Mucosa of rectum (tissue), 2 donors: ENCODE results near the gene RWDD4.

Experiments used
- H3K27ac ChIP-seq, 2 donors: one replicate each; pipeline ENCODE4 v1.7.0; 2013; ENCODE audit warnings: inconsistent platforms in 2 of 2, low read depth in 2 of 2, low read length in 2 of 2
- H3K27me3 ChIP-seq, 2 donors: one replicate each; pipeline ENCODE4 v1.7.0; 2013; ENCODE audit warnings: low read length in 2 of 2; ENCODE audit not compliant: control insufficient read depth in 2 of 2, insufficient read depth in 2 of 2
- H3K36me3 ChIP-seq, 2 donors: one replicate each; pipeline ENCODE4 v1.7.0; 2013; ENCODE audit warnings: low read length in 2 of 2; ENCODE audit not compliant: control insufficient read depth in 2 of 2, insufficient read depth in 2 of 2
- H3K4me1 ChIP-seq, 2 donors: one replicate each; pipeline ENCODE4 v1.7.0; 2013; ENCODE audit warnings: low read length in 2 of 2, mild to moderate bottlenecking in 1 of 2; ENCODE audit not compliant: control insufficient read depth in 2 of 2, insufficient read depth in 2 of 2
- H3K4me3 ChIP-seq, 2 donors: one replicate each; pipeline ENCODE4 v1.7.0; 2013; ENCODE audit warnings: low read length in 2 of 2
- H3K9ac ChIP-seq, 2 donors: one replicate each; pipeline ENCODE4 v1.7.0; 2013; ENCODE audit warnings: low read length in 2 of 2, low read depth in 1 of 2, mild to moderate bottlenecking in 1 of 2
- H3K9me3 ChIP-seq, 2 donors: one replicate each; pipeline ENCODE4 v1.7.0; 2013; ENCODE audit warnings: low read length in 2 of 2; ENCODE audit not compliant: control insufficient read depth in 2 of 2
- donor health status: healthy.
- donor health status: Normal muscosa, but diverticular disease.

Gene RWDD4

DNA sequence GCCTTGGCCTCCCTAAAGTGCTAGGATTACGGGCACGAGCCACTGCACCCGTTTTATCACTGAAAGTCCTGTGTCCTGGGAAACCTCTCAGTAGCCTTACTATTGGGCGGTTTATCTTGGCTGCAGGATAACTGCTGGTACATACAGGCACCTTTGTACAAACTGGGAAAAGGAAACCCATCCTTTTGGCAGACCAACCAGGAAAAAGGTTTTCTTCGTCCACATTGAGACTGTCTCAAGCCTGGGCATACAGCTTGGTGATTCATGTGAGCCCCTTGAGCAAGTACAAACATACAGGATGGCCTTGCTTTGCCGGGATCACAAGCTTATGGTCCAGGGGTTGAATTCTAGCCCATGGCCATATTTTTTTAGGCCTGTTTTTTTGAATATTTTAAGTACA, 32.8 kb downstream of the RWDD4 start:
- Histone ChIP-seq H3K27ac (no peak overlapping the region), H3K9me3 (no peaks in the 10 kb centered on the region), H3K27me3 (no peaks in the 10 kb centered on the region), H3K36me3 (no peaks in the 10 kb centered on the region), H3K4me1 (no peaks in the 10 kb centered on the region), H3K4me3 (no peak overlapping the region), H3K9ac (no peak overlapping the region)

DNA sequence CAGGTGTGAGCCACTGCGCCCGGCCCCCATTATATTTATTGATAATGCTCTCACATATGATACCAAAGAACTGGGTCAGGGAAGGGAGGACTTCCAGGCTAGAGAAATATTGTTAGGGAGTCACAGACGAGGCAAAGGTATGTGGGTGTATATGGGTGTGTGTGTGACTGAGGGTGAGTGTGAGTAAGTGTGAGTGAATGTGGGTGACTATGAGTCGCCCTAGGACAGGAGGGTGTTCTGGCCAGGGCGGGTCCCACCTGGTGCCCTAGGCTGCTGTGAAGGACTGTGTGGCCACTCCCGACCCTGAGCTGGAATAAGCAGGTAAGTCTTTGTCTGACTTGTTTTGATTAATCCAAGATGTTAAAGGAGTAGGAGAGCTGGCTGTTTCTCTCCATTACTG, 34.4 kb downstream of the RWDD4 start:
- Histone ChIP-seq H3K4me1 (no peaks in the 10 kb centered on the region), H3K9ac (no peak overlapping the region), H3K36me3 (no peaks in the 10 kb centered on the region), H3K4me3 (no peak overlapping the region), H3K9me3 (no peaks in the 10 kb centered on the region), H3K27ac (no peak overlapping the region), H3K27me3 (no peaks in the 10 kb centered on the region)

GRCh38 chr4:183621875-183622274, 37.1 kb downstream of the RWDD4 start:
- H3K27me3 ChIP-seq: no peaks in the 10 kb centered on the region
- H3K27ac ChIP-seq: no peak overlapping the region
- no peaks in the 10 kb centered on the region for H3K36me3 ChIP-seq
- H3K9me3 ChIP-seq: no peaks in the 10 kb centered on the region
- no peaks in the 10 kb centered on the region for H3K4me1 ChIP-seq
- no peak overlapping the region for H3K4me3 ChIP-seq
- H3K9ac ChIP-seq: no peak overlapping the region

GRCh38 chr4:183620421-183620820, 38.6 kb downstream of the RWDD4 start:
- Histone ChIP-seq H3K9me3 (no peaks in the 10 kb centered on the region), H3K27me3 (peaks cover 0 to 4% of the 10 kb centered on the region in 2 donors), H3K9ac (no peak overlapping the region), H3K36me3 (no peaks in the 10 kb centered on the region), H3K4me3 (no peak overlapping the region), H3K27ac (no peak overlapping the region), H3K4me1 (no peaks in the 10 kb centered on the region)

DNA sequence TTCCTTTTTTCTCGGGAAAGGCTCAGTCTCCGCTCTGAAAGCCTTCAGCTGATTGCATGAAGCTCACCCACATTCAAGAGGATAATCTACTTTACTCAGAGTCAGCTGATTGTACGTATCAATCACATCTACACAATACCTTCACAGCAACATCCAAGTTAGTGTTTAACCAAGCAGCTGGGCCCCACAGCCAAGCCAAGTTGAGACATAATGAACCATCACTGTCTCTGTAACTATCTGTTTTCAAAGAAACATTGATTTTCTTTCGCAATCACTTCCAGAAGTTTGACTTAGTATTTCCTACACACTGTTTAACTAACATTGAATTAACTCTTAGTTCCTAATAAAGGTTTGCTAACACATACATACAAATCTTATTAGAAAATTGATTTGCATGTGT, 40.3 kb downstream of the RWDD4 start:
- Histone ChIP-seq H3K27me3 (peaks cover 0 to 4% of the 10 kb centered on the region in 2 donors), H3K36me3 (no peaks in the 10 kb centered on the region), H3K4me1 (no peaks in the 10 kb centered on the region), H3K27ac (no peak overlapping the region), H3K9me3 (no peaks in the 10 kb centered on the region), H3K4me3 (no peak overlapping the region), H3K9ac (no peak overlapping the region)

GRCh38 chr4:183617075-183617474, 41.9 kb downstream of the RWDD4 start:
- Histone ChIP-seq H3K4me3 (no peak overlapping the region), H3K9me3 (no peaks in the 10 kb centered on the region), H3K4me1 (no peaks in the 10 kb centered on the region), H3K36me3 (no peaks in the 10 kb centered on the region), H3K27ac (no peak overlapping the region), H3K27me3 (peaks cover 0 to 4% of the 10 kb centered on the region in 2 donors), H3K9ac (no peak overlapping the region)

DNA sequence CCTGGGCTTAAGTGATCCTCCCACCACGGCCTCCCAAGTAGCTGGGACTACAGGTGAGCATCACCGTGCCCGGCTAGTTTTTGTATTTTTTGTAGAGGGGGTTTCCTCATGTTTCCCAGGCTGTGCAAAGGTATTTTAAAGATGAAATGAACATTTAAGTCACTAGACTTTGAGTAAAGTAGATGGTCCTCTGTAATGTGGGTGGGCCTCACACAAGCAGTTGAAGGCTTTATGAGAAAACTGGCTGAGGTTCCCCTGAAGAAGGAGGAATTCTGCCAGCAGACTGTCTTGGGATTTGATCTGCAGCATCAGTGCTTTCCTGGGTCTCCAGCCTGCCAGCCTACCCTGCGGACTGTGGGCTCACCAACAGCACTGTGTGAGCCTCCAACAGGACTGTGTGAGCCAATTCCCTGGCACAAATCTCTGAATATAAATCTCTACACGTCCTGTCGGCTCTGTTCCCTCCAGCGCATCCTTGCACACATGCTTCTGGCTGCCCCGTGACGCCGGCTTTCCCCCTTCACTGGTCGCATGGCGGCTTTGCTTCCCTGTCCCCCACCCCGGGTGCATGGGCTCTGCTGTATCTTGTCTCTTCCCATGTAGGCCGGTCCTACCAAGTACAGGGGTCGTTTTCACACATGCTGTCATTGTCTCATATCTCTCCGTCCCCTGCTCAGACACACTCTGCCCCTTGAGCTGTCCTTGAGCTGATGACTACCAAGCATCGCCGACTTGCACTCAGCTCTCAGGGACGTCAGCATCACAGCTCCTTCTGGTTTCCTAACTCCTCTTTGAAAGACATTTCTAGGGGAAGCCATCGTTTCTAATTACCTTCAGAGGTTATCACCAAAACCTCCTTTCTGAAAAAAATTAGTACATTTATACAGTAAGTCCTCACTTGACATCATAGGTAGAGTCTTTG, 46.4 kb downstream of the RWDD4 start:
- peaks cover 0 to 4% of the 10 kb centered on the region in 2 donors for H3K27me3 ChIP-seq
- no peak overlapping the region for H3K27ac ChIP-seq
- H3K9ac ChIP-seq: no peak overlapping the region
- H3K36me3 ChIP-seq: no peaks in the 10 kb centered on the region
- H3K9me3 ChIP-seq: no peaks in the 10 kb centered on the region
- H3K4me1 ChIP-seq: no peaks in the 10 kb centered on the region
- H3K4me3 ChIP-seq: no peak overlapping the region

- H3K27ac ChIP-seq: no peak overlapping the region
- H3K4me3 ChIP-seq: no peak overlapping the region
- no peak overlapping the region for H3K9ac ChIP-seq
- H3K9me3 ChIP-seq: no peaks in the 10 kb centered on the region
- H3K36me3 ChIP-seq: no peaks in the 10 kb centered on the region
- peaks cover 0 to 4% of the 10 kb centered on the region in 2 donors for H3K27me3 ChIP-seq
- no peaks in the 10 kb centered on the region for H3K4me1 ChIP-seq
These were observed 47.7 kb downstream of the RWDD4 start for GRCh38 chr4:183611210-183611830.

DNA sequence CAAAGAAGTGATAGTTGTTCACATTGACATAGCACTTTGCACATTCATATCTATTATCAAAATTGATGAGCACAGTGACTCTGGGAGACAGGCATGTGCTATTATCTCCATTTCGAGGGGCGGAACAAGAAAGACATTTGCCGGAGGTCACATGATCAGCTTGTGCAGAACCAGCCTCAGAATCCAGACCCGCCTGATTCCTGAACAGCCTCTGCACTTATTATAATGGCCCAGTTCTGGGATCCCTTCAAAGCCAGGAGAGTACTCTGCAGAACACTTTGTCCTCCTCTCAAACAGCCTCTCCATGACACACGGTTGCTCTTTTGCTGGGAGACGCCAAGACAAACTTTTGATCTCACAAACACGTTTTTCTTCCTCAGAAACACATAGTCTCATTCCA, 48.4 kb downstream of the RWDD4 start:
- H3K4me3 ChIP-seq: no peak overlapping the region
- H3K36me3 ChIP-seq: no peaks in the 10 kb centered on the region
- no peaks in the 10 kb centered on the region for H3K4me1 ChIP-seq
- no peaks in the 10 kb centered on the region for H3K9me3 ChIP-seq
- no peak overlapping the region for H3K9ac ChIP-seq
- no peak overlapping the region for H3K27ac ChIP-seq
- no peaks in the 10 kb centered on the region for H3K27me3 ChIP-seq

- no peak overlapping the region for H3K4me3 ChIP-seq
- H3K4me1 ChIP-seq: no peaks in the 10 kb centered on the region
- H3K9ac ChIP-seq: no peak overlapping the region
- H3K9me3 ChIP-seq: no peaks in the 10 kb centered on the region
- no peaks in the 10 kb centered on the region for H3K27me3 ChIP-seq
- no peaks in the 10 kb centered on the region for H3K36me3 ChIP-seq
- no peak overlapping the region for H3K27ac ChIP-seq
These were observed 49.0 kb downstream of the RWDD4 start for GRCh38 chr4:183610033-183610432.
